Neural progenitor cell (in vitro differentiated cells): Measurements from ENCODE around the gene NDEL1. TPM values are rescaled to one million over a fixed set of nuclear protein-coding genes. Genes with fewer than 3 reads are reported as not detected.

ENCODE experiments used
- DNase-seq: peaks from one replicate; pipeline ENCODE4 v3.0.0-alpha.2; 2016; ENCODE audit warnings: low spot score
- H2AFZ ChIP-seq: fragments of 200-600 bp; sonication (generic); replicated peaks from 2 replicates; pipeline ENCODE4 v1.6.1; 2016; ENCODE audit warnings: antibody characterized with exemption
- H3F3A ChIP-seq: fragments of 200-600 bp; sonication (generic); 2 replicates; pipeline ENCODE4 v1.6.1; 2016; ENCODE audit warnings: antibody characterized with exemption, low read depth
- H3K27ac ChIP-seq: fragments of 200-600 bp; sonication (generic); 2 replicates; pipeline ENCODE4 v1.5.1; 2016; ENCODE audit warnings: mild to moderate bottlenecking
- H3K27me3 ChIP-seq: fragments of 200-600 bp; sonication (generic); 2 replicates; pipeline ENCODE4 v1.6.1; 2016; ENCODE audit warnings: mild to moderate bottlenecking, moderate library complexity
- H3K36me3 ChIP-seq: fragments of 200-600 bp; sonication (generic); 2 replicates; pipeline ENCODE4 v1.5.1; 2016
- H3K4me1 ChIP-seq: fragments of 200-600 bp; sonication (generic); 2 replicates; pipeline ENCODE4 v1.6.1; 2016; ENCODE audit warnings: mixed run types
- H3K4me2 ChIP-seq: fragments of 200-600 bp; sonication (generic); 2 replicates; pipeline ENCODE4 v1.6.1; 2016
- H3K4me3 ChIP-seq: fragments of 200-600 bp; sonication (generic); 2 replicates; pipeline ENCODE4 v1.5.1; 2016
- H3K79me2 ChIP-seq: fragments of 200-600 bp; sonication (generic); 2 replicates; pipeline ENCODE4 v1.6.1; 2016; ENCODE audit warnings: low read depth
- H3K9ac ChIP-seq: fragments of 200-600 bp; sonication (generic); 2 replicates; pipeline ENCODE4 v1.6.1; 2016
- H3K9me3 ChIP-seq: fragments of 200-600 bp; sonication (generic); 2 replicates; pipeline ENCODE4 v1.5.1; 2016; ENCODE audit warnings: low read depth
- H4K20me1 ChIP-seq: fragments of 200-600 bp; sonication (generic); 2 replicates; pipeline ENCODE4 v1.6.1; 2016; ENCODE audit warnings: low read depth
- H3K27ac Mint-ChIP-seq: 3 replicates; pipeline ENCODE4 v1.8.0; 2021; ENCODE audit warnings: mixed read lengths
- H3K27me3 Mint-ChIP-seq: 2 replicates; pipeline ENCODE4 v1.8.0; 2022; ENCODE audit warnings: low read depth, mild to moderate bottlenecking, inconsistent platforms, moderate library complexity, mixed read lengths; ENCODE audit not compliant: insufficient read depth
- H3K36me3 Mint-ChIP-seq: 3 replicates; pipeline ENCODE4 v1.8.0; 2021; ENCODE audit warnings: mixed read lengths
- H3K4me1 Mint-ChIP-seq: 3 replicates; pipeline ENCODE4 v1.8.0; 2021; ENCODE audit warnings: mixed read lengths
- H3K4me3 Mint-ChIP-seq: 3 replicates; pipeline ENCODE4 v1.8.0; 2021; ENCODE audit warnings: mild to moderate bottlenecking, moderate library complexity, mixed read lengths
- H3K9me3 Mint-ChIP-seq: 3 replicates; pipeline ENCODE4 v1.8.0; 2020; ENCODE audit warnings: mixed read lengths
- CTCF ChIP-seq: fragments of 200-600 bp; sonication (generic); IDR thresholded peaks from 2 replicates; pipeline ENCODE4 v1.5.1; 2017; ENCODE audit warnings: antibody characterized with exemption, mild to moderate bottlenecking
- EZH2 ChIP-seq: fragments of 200-600 bp; sonication (generic); IDR thresholded peaks from 2 replicates; pipeline ENCODE4 v1.6.1; 2017; ENCODE audit warnings: antibody characterized with exemption, mild to moderate bottlenecking, moderate library complexity
- EZH2phosphoT487 ChIP-seq: fragments of 200-600 bp; sonication (generic); IDR thresholded peaks from 2 replicates; pipeline ENCODE4 v1.6.1; 2017; ENCODE audit warnings: antibody characterized with exemption
- total RNA-seq: library from RNA; depleted of rRNA; stranded (reverse); fragments of >200 nt; gene quantifications from 2 replicates; pipeline ENCODE4 v1.2.3, GENCODE V29; 2015; ENCODE audit warnings: low replicate concordance

Gene NDEL1
- total RNA-seq, 1 donor from 2014 or later, result 26.9 TPM

- no peak overlapping the region for H3K27ac Mint-ChIP-seq
- H3K36me3 Mint-ChIP-seq, result peaks cover 24% of the 10 kb centered on the region
- no peak overlapping the region for H3K4me3 Mint-ChIP-seq
- Histone ChIP-seq H3K9me3 (no peaks in the 10 kb centered on the region), H3K27ac (no peak overlapping the region), H3K36me3 (peaks cover 12% of the 10 kb centered on the region), H4K20me1 (no peaks in the 10 kb centered on the region), H3F3A (no peaks in the 10 kb centered on the region), H2AFZ (no peak overlapping the region), H3K4me3 (no peak overlapping the region), H3K27me3 (no peaks in the 10 kb centered on the region), H3K9ac (no peak overlapping the region), H3K4me1 (no peaks in the 10 kb centered on the region), H3K79me2 (no peaks in the 10 kb centered on the region), H3K4me2 (no peak overlapping the region)
- TF ChIP-seq EZH2phosphoT487, result no peak
- TF ChIP-seq EZH2, result no peak
- no peak for TF ChIP-seq CTCF
- DNase-seq, result no peak
- no peaks in the 10 kb centered on the region for H3K9me3 Mint-ChIP-seq
- no peaks in the 10 kb centered on the region for H3K27me3 Mint-ChIP-seq
- H3K4me1 Mint-ChIP-seq, result no peaks in the 10 kb centered on the region
Measured at GRCh38 chr17:8453326-8453725, 17.6 kb downstream of the NDEL1 start.

- Histone ChIP-seq H3K36me3 (peaks cover 7% of the 10 kb centered on the region), H3K27ac (no peak overlapping the region), H3K9ac (no peak overlapping the region), H3K4me3 (no peak overlapping the region), H3K79me2 (no peaks in the 10 kb centered on the region), H3K9me3 (no peaks in the 10 kb centered on the region), H3K27me3 (no peaks in the 10 kb centered on the region), H3F3A (no peaks in the 10 kb centered on the region), H3K4me2 (no peak overlapping the region), H2AFZ (no peak overlapping the region), H4K20me1 (no peaks in the 10 kb centered on the region), H3K4me1 (no peaks in the 10 kb centered on the region)
- no peak for DNase-seq
- H3K4me1 Mint-ChIP-seq, result no peaks in the 10 kb centered on the region
- TF ChIP-seq CTCF (no peak), EZH2phosphoT487 (no peak), EZH2 (no peak)
- H3K27me3 Mint-ChIP-seq, result no peaks in the 10 kb centered on the region
- no peak overlapping the region for H3K4me3 Mint-ChIP-seq
- H3K36me3 Mint-ChIP-seq, result peaks cover 16% of the 10 kb centered on the region
- no peaks in the 10 kb centered on the region for H3K9me3 Mint-ChIP-seq
- no peak overlapping the region for H3K27ac Mint-ChIP-seq
Measured at GRCh38 chr17:8455665-8456209, 20.1 kb downstream of the NDEL1 start.

- H3F3A ChIP-seq, result no peaks in the 10 kb centered on the region
- Mint-ChIP-seq H3K9me3 (no peaks in the 10 kb centered on the region), H3K4me1 (peaks cover 1% of the 10 kb centered on the region), H3K27ac (no peak overlapping the region), H3K36me3 (peaks cover 21% of the 10 kb centered on the region), H3K4me3 (no peak overlapping the region), H3K27me3 (no peaks in the 10 kb centered on the region)
- H3K36me3 ChIP-seq, result peaks cover 4% of the 10 kb centered on the region
- no peak for DNase-seq
- H3K27ac ChIP-seq, result no peak overlapping the region
- no peak overlapping the region for H3K4me2 ChIP-seq
- no peaks in the 10 kb centered on the region for H3K79me2 ChIP-seq
- H3K4me1 ChIP-seq, result no peaks in the 10 kb centered on the region
- no peak overlapping the region for H3K9ac ChIP-seq
- H3K9me3 ChIP-seq, result no peaks in the 10 kb centered on the region
- H3K4me3 ChIP-seq, result no peak overlapping the region
- no peak overlapping the region for H2AFZ ChIP-seq
- H4K20me1 ChIP-seq, result no peaks in the 10 kb centered on the region
- TF ChIP-seq CTCF, result no peak
- TF ChIP-seq EZH2phosphoT487, result no peak
- no peak for TF ChIP-seq EZH2
- no peaks in the 10 kb centered on the region for H3K27me3 ChIP-seq
Measured at GRCh38 chr17:8458128-8458527, 22.4 kb downstream of the NDEL1 start.
